IPS-11a (cell line): ENCODE measurements around the gene NDRG3.

Source experiments
- H3K4me3 ChIP-seq: one replicate; pipeline ENCODE4 v1.5.1; 2013; ENCODE audit warnings: low read depth, low read length, control low read depth

NDRG3 gene

DNA sequence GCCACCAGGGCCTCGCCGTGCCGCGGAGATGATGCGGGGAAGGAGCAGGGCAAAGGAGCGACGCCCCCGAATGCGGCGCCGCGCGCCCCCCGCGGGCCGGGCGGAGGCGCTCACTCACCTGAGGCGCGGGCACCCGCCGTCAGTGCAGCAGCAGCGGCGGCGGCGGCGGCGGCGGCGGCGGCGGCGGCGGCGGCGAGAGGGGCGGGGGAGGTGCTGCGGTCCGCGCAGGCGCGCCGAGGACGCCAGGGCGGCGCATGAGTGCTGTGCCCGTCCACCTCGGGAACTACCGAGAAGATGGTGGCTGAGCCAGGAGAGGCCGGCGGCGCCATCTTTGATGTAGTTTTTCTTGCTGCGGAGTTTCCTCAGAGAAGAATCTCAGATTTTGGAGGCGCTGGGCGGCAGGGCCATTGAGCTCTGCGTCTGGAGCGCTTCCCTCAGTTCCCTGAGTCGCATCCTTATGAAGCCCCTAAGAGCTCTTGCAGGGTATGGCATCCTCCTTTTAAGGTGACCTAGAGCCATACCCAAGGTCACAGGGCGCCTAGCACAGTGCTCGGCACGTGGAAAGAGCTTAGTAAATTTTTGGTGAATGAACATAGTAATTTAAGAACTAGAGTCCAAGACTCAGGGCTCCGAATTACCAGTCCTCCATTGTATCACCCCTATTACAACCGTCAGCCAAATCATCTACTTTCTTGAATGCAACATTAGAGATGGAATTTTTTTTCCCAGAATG is at the start of gene NDRG3:
NDRG3 (minus strand) TSS at position 164 of the 733 bp plus-strand sequence. CDS start 24,355 bp downstream, outside the sequence.
- peak within 1 kb of the TSS; percentile 67 for H3K4me3 ChIP-seq

DNA sequence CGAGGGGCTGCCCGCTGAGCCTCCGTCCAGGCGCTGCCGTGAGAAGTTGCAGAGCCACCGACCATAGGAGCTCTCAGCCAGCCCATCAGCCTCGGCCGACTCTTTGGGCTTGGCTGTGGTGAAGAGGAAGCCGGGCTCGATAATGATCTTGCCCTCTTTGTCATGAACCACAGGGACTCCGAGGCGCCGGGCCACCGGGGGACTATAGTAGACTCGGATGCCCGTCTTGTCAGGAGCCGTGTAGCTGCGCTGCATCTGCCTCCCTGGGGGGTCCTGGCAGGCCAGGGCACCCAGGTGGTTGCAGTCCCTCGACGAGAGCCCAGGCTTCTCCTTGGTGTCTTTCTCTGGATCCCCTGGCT is 48.2 kb upstream of the NDRG3 start:
- no peak overlapping the region for H3K4me3 ChIP-seq

DNA sequence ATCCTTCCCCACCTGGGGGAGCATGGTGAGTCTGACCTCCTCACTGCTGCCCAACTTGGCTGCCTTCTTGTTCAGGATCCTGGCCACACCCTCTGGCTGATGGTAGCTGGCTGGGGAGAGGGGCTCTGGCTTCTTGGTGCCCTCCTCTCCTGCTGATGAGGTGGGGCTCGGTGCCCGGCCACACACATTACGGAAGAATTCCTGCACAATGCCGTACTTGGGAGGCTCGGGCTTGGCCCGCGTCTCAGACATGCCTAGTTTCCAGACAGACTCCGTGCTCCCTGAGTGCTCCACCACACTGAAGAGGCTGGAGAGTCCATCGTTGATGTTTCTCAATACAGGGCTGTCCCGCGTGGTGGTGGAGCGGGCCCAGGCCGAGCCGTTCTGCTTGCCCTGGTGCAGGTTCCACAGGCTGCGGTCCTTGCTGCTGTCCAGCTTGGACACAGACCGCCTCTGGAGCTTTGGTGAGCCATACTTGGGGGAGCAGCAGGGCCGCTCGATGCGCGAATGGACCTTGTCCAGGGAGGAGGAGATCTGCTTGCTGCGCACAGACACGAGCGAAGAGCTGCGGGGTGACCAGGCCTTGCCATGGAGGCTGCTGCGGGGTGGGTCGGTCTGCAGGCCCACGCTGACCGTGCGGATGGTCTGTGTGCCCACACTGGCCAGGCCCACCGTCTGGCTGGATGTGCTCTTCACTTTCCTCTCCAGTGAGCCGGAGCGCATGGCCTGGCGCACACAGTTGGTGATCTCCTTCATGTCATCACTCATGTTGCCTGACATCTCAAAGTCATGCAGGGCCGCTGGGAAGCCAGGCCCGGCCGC is 47.6 kb upstream of the NDRG3 start:
- no peak overlapping the region for H3K4me3 ChIP-seq

DNA sequence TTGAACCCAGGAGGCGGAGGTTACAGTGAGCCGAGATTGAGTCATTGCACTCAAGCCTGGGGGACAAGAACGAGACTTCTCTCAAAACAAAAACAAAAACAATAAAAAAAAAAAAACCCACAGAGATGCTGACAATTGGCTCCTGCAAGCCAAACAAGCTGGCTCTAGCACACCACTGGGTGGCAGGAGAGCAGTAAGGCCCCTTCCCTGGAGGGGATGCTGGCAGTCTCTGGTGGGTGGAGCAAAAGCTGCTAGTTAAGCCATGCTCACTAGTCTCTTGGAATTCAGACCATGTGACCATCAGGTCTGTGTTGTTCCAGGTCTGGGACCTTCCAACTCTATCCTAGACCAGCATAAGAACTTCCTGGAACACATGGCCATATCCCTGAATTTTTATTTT is 46.5 kb upstream of the NDRG3 start:
- no peak overlapping the region for H3K4me3 ChIP-seq

DNA sequence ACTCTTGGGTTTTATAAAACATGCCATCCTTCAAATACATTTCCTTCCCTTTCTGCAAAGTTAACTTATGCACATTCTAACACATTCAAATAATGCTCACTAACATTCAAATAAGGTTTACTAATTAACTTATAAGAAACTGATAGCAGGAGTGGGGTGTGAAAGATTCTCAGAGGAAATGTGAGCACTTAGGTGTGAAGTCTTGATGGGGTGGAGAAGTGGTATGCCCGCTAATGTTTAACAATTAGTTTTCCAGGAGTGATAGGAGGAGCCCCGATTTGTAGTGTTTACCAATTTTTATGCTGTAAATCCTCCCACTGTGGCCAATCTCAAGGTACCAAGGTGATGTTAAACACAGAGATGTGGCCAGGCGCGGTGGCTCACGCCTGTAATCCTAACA is 46.0 kb upstream of the NDRG3 start:
- no peak overlapping the region for H3K4me3 ChIP-seq

DNA sequence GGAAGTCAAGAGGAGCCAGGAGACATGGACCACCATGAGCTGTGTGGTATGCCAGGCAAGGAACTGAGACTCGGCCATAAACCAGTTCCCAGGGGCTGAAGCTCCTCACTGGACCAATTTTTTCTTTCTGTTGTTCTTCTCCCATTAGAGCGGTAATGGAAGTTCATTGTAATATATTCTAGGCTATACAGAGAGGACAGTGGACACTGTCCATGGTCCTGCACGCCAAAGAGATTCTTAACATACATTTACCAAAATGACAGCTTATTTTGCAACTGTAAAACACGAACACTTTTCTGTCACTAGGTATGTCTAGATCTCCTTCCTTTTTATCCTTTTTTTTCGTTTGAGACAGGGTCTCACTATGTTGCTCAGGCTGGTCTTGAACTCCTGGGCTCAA is 40.8 kb upstream of the NDRG3 start:
- H3K4me3 ChIP-seq: no peak overlapping the region

DNA sequence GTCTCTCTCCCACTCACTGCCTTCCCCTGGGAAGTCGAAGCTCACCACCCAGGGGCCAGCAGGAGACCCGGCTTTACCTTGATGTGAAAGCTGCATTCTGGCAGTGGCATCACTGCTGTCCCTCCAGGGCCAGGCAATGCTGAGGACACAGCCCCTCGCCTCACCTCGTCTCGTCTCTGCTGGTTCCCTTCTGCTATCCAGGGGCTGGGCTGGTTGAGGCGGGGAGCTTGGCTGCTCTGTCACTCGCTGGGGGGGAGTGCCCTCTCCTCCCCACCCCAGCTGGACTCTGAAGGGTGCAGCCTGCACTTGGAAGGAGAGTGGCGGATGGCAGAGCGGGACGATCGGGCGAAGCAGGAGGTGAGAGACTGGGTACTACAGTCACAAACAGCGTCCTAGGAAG is 40.4 kb upstream of the NDRG3 start:
- no peak overlapping the region for H3K4me3 ChIP-seq

DNA sequence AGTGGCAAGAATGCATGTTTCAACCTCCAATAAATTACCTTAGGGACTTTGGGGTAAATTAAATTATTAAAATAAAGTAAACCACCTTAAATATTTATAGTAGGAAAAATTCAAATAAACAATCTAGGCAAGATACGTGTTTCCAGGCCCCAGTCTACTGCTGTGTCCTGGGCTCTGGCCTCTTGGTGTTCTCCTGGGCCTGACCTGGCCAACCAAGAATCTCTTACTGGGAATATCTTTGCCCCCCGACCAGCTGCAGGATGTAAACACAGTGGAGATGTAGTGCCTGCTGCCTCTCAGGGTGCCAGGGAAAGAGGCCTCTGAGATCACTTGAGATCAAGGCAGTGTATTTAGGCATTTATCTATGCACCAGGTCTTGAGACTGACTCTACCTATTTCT is 39.4 kb upstream of the NDRG3 start:
- no peak overlapping the region for H3K4me3 ChIP-seq

DNA sequence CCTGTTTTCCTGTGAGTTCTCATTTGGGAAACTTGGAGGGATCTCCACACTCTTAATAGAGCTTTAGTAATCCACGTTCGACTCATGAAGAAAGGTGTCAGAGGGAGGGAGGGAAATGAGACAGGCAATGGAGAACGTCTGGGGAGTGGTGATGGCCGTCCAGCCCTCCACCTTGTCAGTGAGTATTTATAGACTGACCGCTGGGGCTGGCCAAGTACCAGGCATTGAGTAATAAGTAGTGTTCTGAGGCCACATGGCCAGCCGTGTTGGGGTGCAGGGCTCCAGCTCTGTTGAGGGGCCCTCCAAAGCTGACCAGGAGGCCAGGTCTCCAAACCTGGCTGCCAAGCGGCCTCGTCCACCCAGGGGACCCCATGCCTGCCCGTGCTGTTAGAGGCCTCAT is 39.0 kb upstream of the NDRG3 start:
- H3K4me3 ChIP-seq: no peak overlapping the region

DNA sequence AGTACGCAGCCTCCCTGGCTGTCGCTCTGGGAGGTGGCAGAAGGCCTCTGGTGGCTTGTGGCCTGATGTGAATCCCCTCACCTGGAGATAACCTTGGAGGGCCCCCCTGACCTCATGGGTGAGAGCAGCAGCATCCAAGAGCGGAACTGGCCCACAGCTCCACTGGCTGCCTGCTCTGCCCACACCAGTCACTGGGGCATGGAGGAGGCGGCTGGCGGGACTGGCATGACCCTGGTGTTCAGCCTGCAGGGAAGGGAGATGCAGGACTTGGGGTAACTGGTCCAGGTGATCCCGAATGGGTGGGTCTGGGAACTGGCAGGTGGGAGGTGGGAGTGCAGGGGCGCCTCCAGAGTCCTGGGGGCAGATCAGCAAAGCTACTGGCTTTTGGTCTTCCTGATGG is 38.2 kb upstream of the NDRG3 start:
- no peak overlapping the region for H3K4me3 ChIP-seq

DNA sequence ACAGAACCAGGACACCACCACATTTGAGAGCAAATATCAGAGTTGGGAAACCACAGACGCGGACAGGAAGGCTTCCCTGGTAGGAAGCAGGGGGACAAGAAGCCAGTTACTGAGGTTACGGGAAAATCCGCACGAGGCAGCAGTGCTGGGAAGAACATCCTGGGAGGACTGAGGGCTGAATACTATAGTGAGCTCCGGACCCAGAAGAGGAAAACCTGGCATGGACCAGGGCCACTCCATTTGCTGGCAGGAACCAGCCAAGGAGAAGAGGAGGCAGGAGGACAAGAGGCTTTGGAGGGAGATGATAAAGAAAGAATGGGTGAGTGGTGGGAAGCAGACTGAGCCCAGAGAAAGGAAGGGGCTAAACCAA is 33.8 kb upstream of the NDRG3 start:
- H3K4me3 ChIP-seq: no peak overlapping the region

DNA sequence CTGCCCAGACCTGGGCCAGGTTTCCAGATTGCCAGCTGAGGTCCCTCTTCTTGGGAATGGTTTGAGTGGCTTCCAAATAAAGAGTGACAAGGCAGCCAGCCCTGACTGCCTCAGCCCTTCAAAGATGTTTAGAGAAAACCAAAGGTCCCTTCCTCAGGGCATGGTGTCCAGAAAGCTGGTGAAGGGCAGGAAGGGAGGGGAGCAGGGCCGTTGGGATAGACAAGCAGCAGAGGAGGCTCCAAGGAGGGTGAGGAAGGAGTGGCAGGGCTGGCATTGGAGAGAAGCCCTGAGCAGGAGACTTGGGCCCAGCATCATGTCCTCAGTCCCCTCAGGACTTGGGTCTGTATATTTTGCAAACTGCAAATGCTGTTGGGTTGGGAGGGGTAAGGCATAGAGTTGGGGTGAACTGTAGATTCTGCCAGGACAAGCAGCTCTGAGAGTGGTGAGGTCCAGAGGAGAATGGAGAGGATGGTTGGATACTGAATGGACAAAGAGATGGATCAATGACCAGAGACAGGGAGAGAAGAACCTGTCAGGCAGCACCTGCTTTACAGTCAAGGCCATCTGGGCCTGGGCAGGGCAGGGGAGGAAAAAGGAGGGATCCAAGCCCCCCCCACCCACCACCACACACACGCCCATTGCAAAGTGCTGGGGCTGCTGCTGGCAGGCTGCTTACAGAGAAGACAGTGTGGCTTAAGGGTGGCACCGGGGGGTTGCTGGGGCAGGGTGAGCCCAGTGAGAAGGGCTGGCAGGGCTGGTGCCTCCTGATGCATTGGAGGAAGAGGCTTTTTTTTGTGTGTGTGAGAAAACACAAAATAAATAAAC is 33.2 kb upstream of the NDRG3 start:
- H3K4me3 ChIP-seq: no peak overlapping the region

DNA sequence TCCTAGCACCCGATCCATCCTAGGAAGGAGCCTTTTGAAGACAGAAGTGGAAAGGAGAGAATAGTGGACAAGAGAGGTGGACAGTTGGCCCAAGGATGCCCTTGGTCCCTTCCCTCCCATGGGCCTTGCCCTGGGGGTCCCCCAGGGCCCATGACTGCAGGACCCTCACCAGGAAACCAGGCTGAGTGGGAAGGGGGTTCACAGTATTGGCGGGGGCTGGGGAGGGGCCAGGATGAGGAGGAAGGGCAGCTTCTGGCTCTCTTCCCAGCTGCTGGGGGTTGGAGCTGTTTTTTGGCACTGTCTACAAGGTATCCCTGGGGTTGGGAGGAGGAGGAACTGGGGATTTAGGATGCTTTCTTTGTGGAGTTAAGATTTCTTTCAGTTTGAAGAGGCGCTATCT is 31.7 kb upstream of the NDRG3 start:
- no peak overlapping the region for H3K4me3 ChIP-seq

DNA sequence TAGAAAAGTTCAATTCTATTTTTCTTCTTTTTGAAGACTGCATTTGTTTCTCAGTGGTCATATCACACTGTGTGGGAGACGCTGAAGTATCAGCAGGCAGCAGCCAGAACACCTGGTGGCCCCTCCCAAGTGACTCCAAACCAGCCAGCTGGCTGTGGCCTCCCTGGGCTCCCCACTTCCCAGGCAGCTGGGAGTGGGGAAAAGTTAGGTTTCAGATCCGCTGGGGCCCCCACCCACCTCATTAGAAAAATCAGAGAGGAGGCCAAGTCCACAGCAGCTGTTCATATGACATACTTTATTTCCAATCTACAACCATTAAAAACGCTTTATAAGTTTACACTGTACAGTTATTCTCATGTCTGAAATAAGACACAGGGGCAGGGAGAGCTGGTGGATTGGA is 31.3 kb upstream of the NDRG3 start:
- H3K4me3 ChIP-seq: no peak overlapping the region

DNA sequence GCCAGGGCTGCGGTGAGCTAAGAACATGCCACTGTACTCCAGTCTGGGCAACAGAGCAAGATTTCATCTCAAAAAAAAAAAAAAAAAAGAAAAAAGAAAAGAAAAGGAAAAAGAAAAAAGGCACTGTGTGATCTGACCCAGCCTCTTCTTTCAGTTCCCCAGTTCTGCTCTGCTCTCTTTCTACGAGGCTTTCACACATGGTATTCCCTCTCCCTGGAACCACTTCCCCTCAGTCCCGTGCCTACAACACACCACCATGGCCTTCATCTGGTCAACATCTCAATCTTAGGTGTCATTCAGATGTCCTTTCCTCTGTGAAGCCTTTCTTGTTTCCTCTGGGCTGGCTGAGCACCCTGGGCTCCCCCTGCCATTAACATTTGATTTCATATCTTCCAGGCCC is 29.9 kb upstream of the NDRG3 start:
- no peak overlapping the region for H3K4me3 ChIP-seq

DNA sequence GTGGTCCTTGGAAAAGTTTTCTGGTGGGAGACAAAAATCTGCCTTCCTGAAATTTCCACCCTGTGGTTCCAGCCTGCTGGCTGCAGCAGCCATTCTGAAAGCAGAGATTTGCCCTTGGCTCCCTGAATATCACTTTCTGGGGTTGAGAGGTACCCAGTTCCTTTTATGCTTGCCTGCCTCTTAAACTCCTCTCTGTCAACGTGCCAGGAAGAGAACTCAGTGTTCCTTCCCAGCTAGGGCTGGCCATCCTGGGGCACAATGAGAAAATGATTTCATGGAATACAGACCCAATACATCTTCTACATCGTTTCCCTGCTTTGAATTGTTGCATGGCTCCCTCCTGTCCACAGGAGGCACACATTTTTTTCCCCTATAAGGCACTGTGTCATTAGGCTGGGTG is 29.3 kb upstream of the NDRG3 start:
- H3K4me3 ChIP-seq: no peak overlapping the region

DNA sequence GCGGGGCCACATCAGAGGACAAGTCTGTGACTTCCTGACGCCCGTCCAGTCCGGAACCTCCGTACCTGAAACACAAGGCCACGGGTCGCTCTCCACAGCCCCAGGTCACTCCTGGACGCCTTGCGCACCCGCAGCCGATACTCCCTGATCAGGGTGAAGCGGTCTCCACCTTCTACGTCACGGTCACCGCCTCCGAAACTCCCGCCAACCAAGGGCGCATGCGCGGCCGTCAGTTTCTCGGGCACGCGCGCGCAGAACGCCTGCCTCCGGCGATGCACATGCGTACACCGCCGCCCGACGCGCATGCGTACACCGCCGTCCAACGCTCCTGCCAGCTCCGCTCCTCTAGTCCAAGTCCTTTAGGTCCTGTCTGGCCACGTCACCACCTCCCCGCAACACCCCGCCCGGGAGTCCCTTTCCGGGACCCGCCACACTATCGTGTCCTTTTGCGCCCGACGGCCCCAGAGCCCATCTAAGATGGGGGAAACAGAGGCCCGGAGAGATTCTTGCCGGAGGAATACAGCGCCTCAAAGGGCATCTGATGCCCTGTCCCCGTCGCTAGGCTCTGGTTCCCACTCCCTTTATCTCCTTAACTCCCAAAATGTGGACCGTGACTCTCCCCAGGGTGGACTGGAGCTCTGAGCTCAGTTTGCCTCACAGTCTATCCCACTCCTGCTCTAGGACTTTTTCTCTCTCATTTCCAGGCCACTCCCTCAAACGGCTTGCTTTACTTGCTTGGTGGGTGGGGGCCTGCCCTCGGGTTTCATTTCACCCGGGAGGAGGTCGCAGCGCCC is 27.9 kb upstream of the NDRG3 start, which contains the start of gene DSN1:
DSN1 (minus strand) TSS at position 167 of the 794 bp plus-strand sequence. CDS start 2,305 bp downstream, outside the sequence.
- peak within 1 kb of the TSS; percentile 88 for H3K4me3 ChIP-seq

DNA sequence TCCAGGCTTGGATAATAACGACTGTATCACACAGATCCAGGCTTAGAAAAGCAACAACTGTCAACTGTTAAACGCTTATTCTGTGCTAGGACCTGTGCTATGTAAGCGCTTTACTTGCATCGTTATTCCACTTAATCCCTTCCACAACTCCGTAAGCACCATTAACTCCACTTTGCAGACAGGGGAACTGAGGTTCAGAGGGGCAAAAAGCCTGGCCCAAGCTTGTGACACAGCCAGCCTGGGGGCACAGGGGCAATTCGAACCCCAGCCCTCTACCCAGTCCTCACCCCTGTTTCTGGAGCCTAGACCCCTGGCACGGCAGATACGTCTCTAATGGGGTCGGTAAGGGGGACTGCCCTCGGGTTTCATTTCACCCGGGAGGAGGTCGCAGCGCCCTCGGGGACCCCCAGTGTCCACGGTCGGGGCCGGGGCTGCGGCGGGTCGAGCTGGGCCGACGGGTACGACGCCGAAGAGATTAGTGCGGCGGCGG is 27.3 kb upstream of the NDRG3 start:
- peak overlapping the region; percentile 88 for H3K4me3 ChIP-seq

DNA sequence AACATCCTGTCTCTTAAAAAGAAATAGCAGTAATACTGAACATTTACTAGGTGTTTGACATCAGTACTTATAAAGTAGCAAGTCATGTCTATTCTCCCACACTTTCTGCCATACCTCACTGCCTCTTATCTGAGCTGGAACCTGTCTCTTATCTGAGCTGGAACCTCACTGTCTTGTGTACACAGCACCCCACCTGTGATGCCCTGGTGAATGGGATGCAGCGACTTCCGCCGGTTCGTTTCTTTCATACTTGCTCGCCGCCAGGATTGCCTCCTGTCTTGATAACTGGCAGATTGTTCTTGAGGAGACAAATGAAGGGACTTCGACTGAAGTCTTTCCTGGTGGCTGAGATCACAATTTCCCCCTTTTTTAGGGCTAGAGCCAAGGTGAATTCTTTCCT is 24.8 kb upstream of the NDRG3 start:
- no peak overlapping the region for H3K4me3 ChIP-seq

DNA sequence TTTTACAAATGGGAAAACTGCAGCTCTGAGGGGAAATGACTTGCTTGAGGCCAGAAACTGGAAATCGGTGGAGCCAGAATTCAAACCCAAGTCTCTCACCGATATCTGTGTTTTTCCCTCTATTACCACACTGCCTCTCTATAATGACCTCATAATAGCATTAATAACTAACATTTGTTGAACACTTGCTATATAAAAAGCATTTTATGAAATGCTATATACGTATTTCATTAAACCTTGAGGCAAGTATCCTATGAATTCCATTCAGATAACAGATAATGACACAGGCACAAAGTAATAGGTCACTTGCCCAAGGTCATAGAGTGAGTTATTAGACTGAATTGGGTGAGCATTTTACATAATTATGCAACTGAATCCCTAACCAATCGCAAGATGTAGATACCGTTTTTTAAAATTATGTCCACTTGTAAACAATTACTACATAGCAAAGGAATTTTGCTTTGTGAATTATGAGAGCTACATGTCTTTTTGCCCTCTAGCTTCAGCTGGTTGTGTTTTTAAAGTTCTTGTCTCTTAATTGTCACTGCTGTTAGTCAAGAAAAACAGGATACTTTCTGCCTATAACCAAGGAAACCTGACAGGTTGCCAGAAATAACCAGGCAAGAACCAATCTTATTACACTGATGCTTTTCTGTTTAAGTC is 23.0 kb upstream of the NDRG3 start:
- H3K4me3 ChIP-seq: no peak overlapping the region
